Left kidney (tissue), 2 donors: ENCODE data around the gene GDF7. TPM values are rescaled to one million over a fixed set of nuclear protein-coding genes. Genes with fewer than 3 reads are reported as not detected.
A peak's percentile ranks its signal among the peaks of the same experiment; 100 is the strongest.

Experiments
- DNase-seq: peaks from one replicate; pipeline ENCODE4 v3.0.0-alpha.2; 2013
- polyA plus RNA-seq: library from polyadenylated mRNA; unstranded; fragments of 120-200 nt; gene quantifications from one replicate; pipeline ENCODE4 v1.2.1, GENCODE V29; 2013; ENCODE audit not compliant: insufficient read length

GDF7 gene
- polyA plus RNA-seq, 1 donor, result 2.6 TPM

- DNase-seq, result no peak
Measured at GRCh38 chr2:20627712-20628380, 39.1 kb upstream of the GDF7 start.

GRCh38 chr2:20629181-20629580, 37.8 kb upstream of the GDF7 start:
- no peak for DNase-seq

GRCh38 chr2:20629581-20630171, 37.3 kb upstream of the GDF7 start:
- no peak for DNase-seq

- DNase-seq, result no peak
Measured at GRCh38 chr2:20630967-20631366, 36.0 kb upstream of the GDF7 start.

- no peak for DNase-seq
Measured at GRCh38 chr2:20631617-20632307, 35.2 kb upstream of the GDF7 start.

- DNase-seq, result no peak
Measured at GRCh38 chr2:20632446-20632990, 34.4 kb upstream of the GDF7 start.

GRCh38 chr2:20633001-20633400, 33.9 kb upstream of the GDF7 start:
- no peak for DNase-seq

GRCh38 chr2:20633794-20634506, 33.0 kb upstream of the GDF7 start:
- no peak for DNase-seq

- DNase-seq, result no peak
Measured at GRCh38 chr2:20634507-20635112, 32.3 kb upstream of the GDF7 start.

- DNase-seq, result no peak
Measured at GRCh38 chr2:20635113-20635510, 31.8 kb upstream of the GDF7 start.

GRCh38 chr2:20635675-20636584, 31.0 kb upstream of the GDF7 start:
- peak; percentile 77 for DNase-seq

GRCh38 chr2:20637147-20637546, 29.8 kb upstream of the GDF7 start:
- no peak for DNase-seq

GRCh38 chr2:20638014-20638413, 28.9 kb upstream of the GDF7 start:
- no peak for DNase-seq

GRCh38 chr2:20638646-20639430, 28.1 kb upstream of the GDF7 start:
- DNase-seq, result no peak

- no peak for DNase-seq
Measured at GRCh38 chr2:20640411-20641122, 26.4 kb upstream of the GDF7 start.

GRCh38 chr2:20641123-20641985, 25.6 kb upstream of the GDF7 start:
- no peak for DNase-seq

- peak; percentile 57 for DNase-seq
Measured at GRCh38 chr2:20642055-20642971, 24.6 kb upstream of the GDF7 start.
